Liver (tissue), 9 donors: ENCODE data around the gene FAAP24. TPM values are rescaled to one million over a fixed set of nuclear protein-coding genes. Genes with fewer than 3 reads are reported as not detected.

Source experiments
- DNase-seq: peaks from one replicate; pipeline ENCODE4 v3.0.0-alpha.2; 2017; ENCODE audit warnings: low spot score
- H3K27ac ChIP-seq, 2 donors: one replicate each; pipeline ENCODE4 v1.7.0; 2013; ENCODE audit warnings: inconsistent platforms in 2 of 2, low read length in 2 of 2, control low read depth in 1 of 2, low read depth in 1 of 2, mild to moderate bottlenecking in 1 of 2
- H3K27me3 ChIP-seq, 4 donors: one replicate each; pipeline versions ENCODE4 v1.6.1 to v1.7.0; 2013; ENCODE audit warnings: low read length in 3 of 4, inconsistent platforms in 1 of 4, mild to moderate bottlenecking in 1 of 4, moderate library complexity in 1 of 4; ENCODE audit not compliant: control insufficient read depth in 4 of 4, insufficient read depth in 4 of 4
- H3K36me3 ChIP-seq, 4 donors: one replicate each; pipeline versions ENCODE4 v1.6.1 to v1.7.0; 2013; ENCODE audit warnings: low read length in 3 of 4, mild to moderate bottlenecking in 3 of 4, low read depth in 1 of 4, moderate library complexity in 1 of 4; ENCODE audit not compliant: control insufficient read depth in 4 of 4, insufficient read depth in 3 of 4
- H3K4me1 ChIP-seq, 4 donors: one replicate each; pipeline versions ENCODE4 v1.6.1 to v1.7.0; 2013; ENCODE audit warnings: low read length in 3 of 4, mild to moderate bottlenecking in 3 of 4, moderate library complexity in 1 of 4; ENCODE audit not compliant: control insufficient read depth in 4 of 4, insufficient read depth in 4 of 4
- H3K4me3 ChIP-seq, 3 donors: one replicate each; pipeline versions ENCODE4 v1.6.1 to v1.7.0; 2013; ENCODE audit warnings: low read length in 3 of 3, control low read depth in 1 of 3, low read depth in 1 of 3, mild to moderate bottlenecking in 1 of 3
- H3K9ac ChIP-seq, 2 donors: one replicate each; pipeline ENCODE4 v1.7.0; 2013; ENCODE audit warnings: low read length in 2 of 2, mild to moderate bottlenecking in 2 of 2, moderate library complexity in 2 of 2, control low read depth in 1 of 2, low read depth in 1 of 2
- H3K9me3 ChIP-seq, 4 donors: one replicate each; pipeline versions ENCODE4 v1.6.1 to v1.7.0; 2013; ENCODE audit warnings: low read length in 3 of 4; ENCODE audit not compliant: control insufficient read depth in 4 of 4
- CTCF ChIP-seq: fragments of 150-350 bp; IDR thresholded peaks from 2 replicates; pipeline ENCODE4 v1.5.1; 2017; ENCODE audit warnings: improper control_type of control experiment, low read depth, low read length; ENCODE audit not compliant: missing input control
- EGR1 ChIP-seq, 2 donors: IDR thresholded peaks; 2 replicates each; pipeline ENCODE4 v1.6.1; 2016 to 2018; ENCODE audit warnings: antibody characterized with exemption in 2 of 2, low read depth in 2 of 2
- FOXA1 ChIP-seq: IDR thresholded peaks from 2 replicates; pipeline ENCODE4 v1.6.1; 2016; ENCODE audit warnings: antibody characterized with exemption
- FOXA2 ChIP-seq: IDR thresholded peaks from 2 replicates; pipeline ENCODE4 v1.6.1; 2016; ENCODE audit warnings: antibody characterized with exemption
- GABPA ChIP-seq, 2 donors: IDR thresholded peaks in 1 of 2; conservative IDR thresholded peaks in 1 of 2; 2 replicates each; pipeline ENCODE4 v1.6.1; 2016; ENCODE audit warnings: antibody characterized with exemption in 2 of 2, mild to moderate bottlenecking in 1 of 2, moderate library complexity in 1 of 2
- HNF4A ChIP-seq, 2 donors: conservative IDR thresholded peaks; 2 replicates each; pipeline ENCODE4 v1.6.1; 2016; ENCODE audit warnings: antibody characterized with exemption in 2 of 2, mild to moderate bottlenecking in 2 of 2
- HNF4G ChIP-seq: IDR thresholded peaks from 2 replicates; pipeline ENCODE4 v1.6.1; 2016; ENCODE audit warnings: antibody characterized with exemption
- JUND ChIP-seq, 2 donors: IDR thresholded peaks; 2 replicates each; pipeline ENCODE4 v1.6.1; 2016; ENCODE audit warnings: antibody characterized with exemption in 2 of 2
- NR2F2 ChIP-seq: IDR thresholded peaks from 2 replicates; pipeline ENCODE4 v1.6.1; 2016; ENCODE audit warnings: antibody characterized with exemption
- RAD21 ChIP-seq, 2 donors: IDR thresholded peaks; 2 replicates each; pipeline ENCODE4 v1.6.1; 2016; ENCODE audit warnings: antibody characterized with exemption in 2 of 2, mild to moderate bottlenecking in 2 of 2
- REST ChIP-seq: IDR thresholded peaks from 2 replicates; pipeline ENCODE4 v1.6.1; 2016; ENCODE audit warnings: antibody characterized with exemption, mild to moderate bottlenecking
- RXRA ChIP-seq, 2 donors: IDR thresholded peaks; 2 replicates each; pipeline ENCODE4 v1.6.1; 2017 to 2018; ENCODE audit warnings: antibody characterized with exemption in 2 of 2, mild to moderate bottlenecking in 1 of 2
- SP1 ChIP-seq: IDR thresholded peaks from 2 replicates; pipeline ENCODE4 v1.6.1; 2018; ENCODE audit warnings: antibody characterized with exemption, mild to moderate bottlenecking
- TAF1 ChIP-seq: conservative IDR thresholded peaks from 2 replicates; pipeline ENCODE4 v1.6.1; 2016; ENCODE audit warnings: antibody characterized with exemption, mild to moderate bottlenecking
- YY1 ChIP-seq: IDR thresholded peaks from 2 replicates; pipeline ENCODE4 v1.6.1; 2016; ENCODE audit warnings: antibody characterized with exemption, mild to moderate bottlenecking
- ZBTB33 ChIP-seq: IDR thresholded peaks from 2 replicates; pipeline ENCODE4 v1.6.1; 2016; ENCODE audit warnings: antibody characterized with exemption
- WGBS: extraction: QIAGEN DNeasy Blood & Tissue Kit; methylation state at CpG from one replicate; pipeline ENCODE4 v1.1.7; 2013; 5-methylcytosine and 5-hydroxymethylcytosine counted together
- polyA plus RNA-seq, 2 donors: library from polyadenylated mRNA; stranded (reverse) in 1 of 2; unstranded in 1 of 2; fragments of 200-250 nt in 1 of 2; fragments of >200 nt in 1 of 2; fragmentation: Nextera tagmentation in 1 of 2; extraction: Ambion mirVana in 1 of 2; gene quantifications; one replicate each; pipeline versions ENCODE4 v1.2.1 to v1.2.3, GENCODE V29; 2013 to 2015
- total RNA-seq, 2 donors: library from RNA; depleted of rRNA; stranded (reverse); fragments of >200 nt; gene quantifications; one replicate each; pipeline ENCODE4 v1.2.3, GENCODE V29; 2014
- TF ChIP-seq, protein P1 (sequence below): IDR thresholded peaks from 2 replicates; pipeline ENCODE4 v1.6.1; 2016; ENCODE audit warnings: antibody characterized with exemption
- TF ChIP-seq, protein P2 (sequence below): IDR thresholded peaks from 2 replicates; pipeline ENCODE4 v1.6.1; 2016; ENCODE audit warnings: antibody characterized with exemption
- donor health status: healthy.
- donor health status: healthy.
- donor health status: healthy.
- donor health status: healthy.
- donor health status: healthy.

Gene FAAP24
- total and polyA plus RNA-seq, 4 donors, result 0.19 to 1.1 (median 0.27) TPM

- no peak for TF ChIP-seq NR2F2
- TF ChIP-seq, protein P1, sequence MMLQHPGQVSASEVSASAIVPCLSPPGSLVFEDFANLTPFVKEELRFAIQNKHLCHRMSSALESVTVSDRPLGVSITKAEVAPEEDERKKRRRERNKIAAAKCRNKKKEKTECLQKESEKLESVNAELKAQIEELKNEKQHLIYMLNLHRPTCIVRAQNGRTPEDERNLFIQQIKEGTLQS, result no peak
Measured at GRCh38 chr19:32971012-32971595, 938 bp upstream of the FAAP24 start (continued).

DNA sequence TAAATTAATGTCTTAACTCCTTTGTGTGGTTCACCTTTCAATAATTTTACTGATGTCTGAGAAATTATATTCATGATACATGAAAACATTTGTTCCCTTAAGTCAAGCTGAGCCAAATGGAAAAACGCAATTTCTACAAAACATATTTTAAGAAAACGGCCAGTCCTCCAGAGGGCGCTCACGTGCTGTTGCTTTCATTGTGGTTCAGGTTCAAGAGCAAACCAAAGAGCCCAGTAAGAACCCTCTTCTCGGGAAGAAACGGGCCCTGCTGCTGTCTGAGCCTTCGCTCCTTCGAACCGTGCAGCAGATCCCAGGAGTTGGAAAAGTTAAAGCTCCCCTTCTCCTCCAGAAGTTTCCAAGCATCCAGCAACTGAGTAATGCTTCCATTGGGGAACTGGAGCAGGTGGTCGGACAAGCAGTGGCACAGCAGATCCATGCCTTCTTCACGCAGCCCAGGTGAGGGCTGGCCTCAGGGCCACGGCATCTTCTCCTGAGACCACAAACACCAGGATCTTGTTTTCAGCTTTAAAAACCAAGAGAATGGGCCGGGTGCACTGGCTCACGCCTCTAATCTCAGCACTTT lies 4.3 kb downstream of the FAAP24 start:
- H3K27ac ChIP-seq, result no peak overlapping the region
- peak; percentile 91 for TF ChIP-seq RAD21 (IDR thresholded peaks at IDR 0.05)
- TF ChIP-seq CTCF, result peak; percentile 64
- TF ChIP-seq RXRA (IDR thresholded peaks at IDR 0.05), result peak in 1 of 2 donors; percentile 5
- no peak for TF ChIP-seq FOXA2

GRCh38 chr19:32977280-32977679 lies 5.2 kb downstream of the FAAP24 start:
- H3K9me3 ChIP-seq, result no peaks in the 10 kb centered on the region
- peaks cover 5 to 9% (median 6%) of the 10 kb centered on the region in 4 donors for H3K36me3 ChIP-seq
- no peak overlapping the region for H3K4me3 ChIP-seq
- no peak for TF ChIP-seq TAF1
- no peak for TF ChIP-seq FOXA1
- TF ChIP-seq CTCF, result no peak
- TF ChIP-seq SP1, result no peak
- no peak for TF ChIP-seq FOXA2
- TF ChIP-seq JUND (IDR thresholded peaks at IDR 0.05), result no peak
- TF ChIP-seq NR2F2, result no peak
- peak; percentile 10 to 53 for TF ChIP-seq RXRA (IDR thresholded peaks at IDR 0.05)
- TF ChIP-seq, protein P2, sequence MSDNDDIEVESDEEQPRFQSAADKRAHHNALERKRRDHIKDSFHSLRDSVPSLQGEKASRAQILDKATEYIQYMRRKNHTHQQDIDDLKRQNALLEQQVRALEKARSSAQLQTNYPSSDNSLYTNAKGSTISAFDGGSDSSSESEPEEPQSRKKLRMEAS, result no peak
- TF ChIP-seq RAD21 (IDR thresholded peaks at IDR 0.05), result peak in 1 of 2 donors; percentile 7
- TF ChIP-seq, protein P1, result no peak
- no peak for TF ChIP-seq YY1
- TF ChIP-seq GABPA (IDR thresholded peaks at IDR 0.05 in 1 of 2, conservative IDR thresholded peaks at IDR 0.05 in 1 of 2), result peak in 1 of 2 donors; percentile 21
- TF ChIP-seq ZBTB33, result no peak
- TF ChIP-seq EGR1 (IDR thresholded peaks at IDR 0.05; ENCODE audit: low read depth in 2 of 2), result no peak
- peak in 1 of 2 donors; percentile 44 for TF ChIP-seq HNF4A (conservative IDR thresholded peaks at IDR 0.05)
- no peak for TF ChIP-seq REST
- TF ChIP-seq HNF4G, result no peak
- WGBS, result 30% methylated on average over 7 of the region's 7 CpGs
- H3K27me3 ChIP-seq, result no peaks in the 10 kb centered on the region
- H3K4me1 ChIP-seq, result peaks cover 0 to 14% (median 7%) of the 10 kb centered on the region in 4 donors
- peak overlapping the region in 1 of 2 donors; percentile 25 for H3K27ac ChIP-seq
- no peak overlapping the region for H3K9ac ChIP-seq
- DNase-seq, result no peak

More for the DNA sequence above, 4.3 kb downstream of the FAAP24 start:
- H3K27me3 ChIP-seq, result no peaks in the 10 kb centered on the region
- peak; percentile 81 for DNase-seq
- WGBS, result 44% methylated on average over 14 of the region's 14 CpGs
- no peaks in the 10 kb centered on the region for H3K9me3 ChIP-seq
- H3K4me1 ChIP-seq, result peaks cover 0 to 15% (median 8%) of the 10 kb centered on the region in 4 donors
- H3K4me3 ChIP-seq, result no peak overlapping the region
- H3K36me3 ChIP-seq, result peaks cover 5 to 9% (median 6%) of the 10 kb centered on the region in 4 donors
- no peak overlapping the region for H3K9ac ChIP-seq
